GM18499 (cell line): Measurements from ENCODE around the gene ALDH3A2.

ENCODE experiments used
- ATAC-seq: cut with Tn5 transposase; IDR thresholded peaks from one replicate; pipeline ENCODE4 v1.9.1; 2021; ENCODE audit warnings: moderate number of reproducible peaks; ENCODE audit not compliant: insufficient read depth, unreplicated experiment

The ALDH3A2 gene

GRCh38 chr17:19713462-19713861 lies 64.9 kb downstream of the ALDH3A2 start:
- no peak for ATAC-seq

- ATAC-seq: no peak
These were observed 65.4 kb downstream of the ALDH3A2 start for GRCh38 chr17:19713901-19714361.

GRCh38 chr17:19714542-19715411 lies 66.2 kb downstream of the ALDH3A2 start:
- no peak for ATAC-seq

- ATAC-seq: no peak
These were observed 67.8 kb downstream of the ALDH3A2 start, which contains the start of gene SLC47A2 for GRCh38 chr17:19716108-19717030. Gene SLC47A2, minus strand, starts transcription at chr17:19716584. Its CDS starts 29 bp downstream, at chr17:19716555.

GRCh38 chr17:19717031-19717360 lies 68.4 kb downstream of the ALDH3A2 start:
- ATAC-seq: no peak

GRCh38 chr17:19717411-19717908 lies 68.9 kb downstream of the ALDH3A2 start:
- no peak for ATAC-seq

GRCh38 chr17:19718041-19718612 lies 69.6 kb downstream of the ALDH3A2 start:
- ATAC-seq: no peak

- no peak for ATAC-seq
These were observed 70.2 kb downstream of the ALDH3A2 start for GRCh38 chr17:19718613-19719354.

- ATAC-seq: no peak
These were observed 71.0 kb downstream of the ALDH3A2 start for GRCh38 chr17:19719355-19720209.

- ATAC-seq: no peak
These were observed 71.6 kb downstream of the ALDH3A2 start for GRCh38 chr17:19720210-19720475.

GRCh38 chr17:19720631-19721426 lies 72.3 kb downstream of the ALDH3A2 start:
- no peak for ATAC-seq

GRCh38 chr17:19723964-19724363 lies 75.4 kb downstream of the ALDH3A2 start:
- no peak for ATAC-seq

- ATAC-seq: no peak
These were observed 76.2 kb downstream of the ALDH3A2 start for GRCh38 chr17:19724501-19725420.

GRCh38 chr17:19725486-19725885 lies 76.9 kb downstream of the ALDH3A2 start:
- ATAC-seq: no peak

GRCh38 chr17:19726631-19727376 lies 78.3 kb downstream of the ALDH3A2 start:
- no peak for ATAC-seq
